Endothelial cell of umbilical vein (primary cell): ENCODE results near the gene PLEKHG3.

Experiments used
- CTCF ChIP-seq, 2 donors: IDR thresholded peaks; 1 replicate in 1 of 2; 2 replicates in 1 of 2; pipeline ENCODE4 v1.5.1; 2011; ENCODE audit warnings: low read length in 2 of 2, mild to moderate bottlenecking in 2 of 2, moderate library complexity in 2 of 2, control low read depth in 1 of 2, inconsistent platforms in 1 of 2, low read depth in 1 of 2; ENCODE audit not compliant: insufficient read depth in 1 of 2; ENCODE audit errors: extremely low read depth in 1 of 2
- POLR2A ChIP-seq: IDR thresholded peaks from 2 replicates; pipeline ENCODE4 v1.6.1; 2012; ENCODE audit warnings: low read depth, mild to moderate bottlenecking, control low read depth, low read length
- POLR2AphosphoS5 ChIP-seq: IDR thresholded peaks from 2 replicates; pipeline ENCODE4 v1.6.1; 2012; ENCODE audit warnings: low read depth, mild to moderate bottlenecking, control low read depth, low read length, moderate library complexity; ENCODE audit not compliant: insufficient read depth
- TF ChIP-seq, protein P1 (sequence below): IDR thresholded peaks from 2 replicates; pipeline ENCODE4 v1.6.1; 2011; ENCODE audit not compliant: insufficient read depth, insufficient read length

- TF ChIP-seq, protein P1, sequence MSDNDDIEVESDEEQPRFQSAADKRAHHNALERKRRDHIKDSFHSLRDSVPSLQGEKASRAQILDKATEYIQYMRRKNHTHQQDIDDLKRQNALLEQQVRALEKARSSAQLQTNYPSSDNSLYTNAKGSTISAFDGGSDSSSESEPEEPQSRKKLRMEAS = no peak
- TF ChIP-seq CTCF (IDR thresholded peaks at IDR 0.05; ENCODE audit: extremely low read depth in 1 of 2, insufficient read depth in 1 of 2, low read depth in 1 of 2, low read length in 2 of 2) (no peak), POLR2AphosphoS5 (no peak), POLR2A (no peak)
Measured at GRCh38 chr14:64680714-64681065, 23.5 kb upstream of the PLEKHG3 start.
